ENCODE measurements around the gene CD40LG.

- TF ChIP-seq POLR2A (IDR thresholded peaks at IDR 0.05; ENCODE audit: low read length) (no peak), GATA1 (IDR thresholded peaks at IDR 0.05; ENCODE audit: low read depth, low read length) (no peak)
These were observed 21.1 kb upstream of the CD40LG start for GRCh38 chrX:136626891-136627290.
